Smooth muscle cell (in vitro differentiated cells): ENCODE results near the gene DDO. TPM values are rescaled to one million over a fixed set of nuclear protein-coding genes. Genes with fewer than 3 reads are reported as not detected.

Experiments
- DNase-seq: peaks from one replicate; lab custom pipeline; 2025; ENCODE audit not compliant: unreplicated experiment; lab: John Stamatoyannopoulos, UW
- H2AFZ ChIP-seq: fragments of 200-600 bp; sonication (generic); 2 replicates; pipeline ENCODE4 v1.6.0; 2016; ENCODE audit warnings: antibody characterized with exemption, low read depth, mild to moderate bottlenecking
- H3F3A ChIP-seq: fragments of 200-600 bp; sonication (generic); 2 replicates; pipeline ENCODE4 v1.6.0; 2017; ENCODE audit warnings: antibody characterized with exemption, low read depth
- H3K27ac ChIP-seq: fragments of 200-600 bp; sonication (generic); 2 replicates; pipeline ENCODE4 v1.5.1; 2016; ENCODE audit warnings: low read depth, mild to moderate bottlenecking
- H3K27me3 ChIP-seq: fragments of 200-600 bp; sonication (generic); 2 replicates; pipeline ENCODE4 v1.6.1; 2016; ENCODE audit warnings: low read depth, mild to moderate bottlenecking
- H3K36me3 ChIP-seq: fragments of 200-600 bp; sonication (generic); 2 replicates; pipeline ENCODE4 v1.5.1; 2016; ENCODE audit warnings: low read depth
- H3K4me1 ChIP-seq: fragments of 200-600 bp; sonication (generic); 2 replicates; pipeline ENCODE4 v1.5.1; 2016; ENCODE audit warnings: low read depth
- H3K4me2 ChIP-seq: fragments of 200-600 bp; sonication (generic); 2 replicates; pipeline ENCODE4 v1.6.0; 2016; ENCODE audit warnings: mild to moderate bottlenecking
- H3K4me3 ChIP-seq: fragments of 200-600 bp; sonication (generic); 2 replicates; pipeline ENCODE4 v1.5.1; 2016; ENCODE audit warnings: mild to moderate bottlenecking
- H3K79me2 ChIP-seq: fragments of 200-600 bp; sonication (generic); 2 replicates; pipeline ENCODE4 v1.6.0; 2016; ENCODE audit warnings: low read depth, mild to moderate bottlenecking
- H3K9ac ChIP-seq: fragments of 200-600 bp; sonication (generic); 2 replicates; pipeline ENCODE4 v1.6.0; 2016; ENCODE audit warnings: low read depth
- H3K9me3 ChIP-seq: fragments of 200-600 bp; sonication (generic); replicated peaks from 2 replicates; pipeline ENCODE4 v1.5.1; 2016; ENCODE audit warnings: low read depth
- H4K20me1 ChIP-seq: fragments of 200-600 bp; sonication (generic); 2 replicates; pipeline ENCODE4 v1.6.0; 2016; ENCODE audit warnings: low read depth
- CTCF ChIP-seq: fragments of 200-600 bp; sonication (generic); IDR thresholded peaks from 2 replicates; pipeline ENCODE4 v1.5.1; 2017; ENCODE audit warnings: borderline replicate concordance, mild to moderate bottlenecking, antibody characterized with exemption; ENCODE audit not compliant: insufficient read depth, poor library complexity, severe bottlenecking
- WGBS: methylation state at CpG from one replicate; pipeline ENCODE4 v1.1.7; 2016; ENCODE audit warnings: low lambda C conversion rate; 5-methylcytosine and 5-hydroxymethylcytosine counted together
- polyA plus RNA-seq: library from polyadenylated mRNA; unstranded; fragments of >200 nt; fragmentation: Nextera tagmentation; extraction: Ambion mirVana; gene quantifications from 2 replicates; pipeline ENCODE4 v1.2.1, GENCODE V29; 2016
- total RNA-seq: library from RNA; depleted of rRNA; stranded (reverse); fragments of >200 nt; gene quantifications from 2 replicates; pipeline ENCODE4 v1.2.3, GENCODE V29; 2014

DDO gene
- total and polyA plus RNA-seq, 2 experiments from 2014 or later = not detected

- H3K9ac ChIP-seq = no peak overlapping the region
- H3K36me3 ChIP-seq = no peaks in the 10 kb centered on the region
- no peak for TF ChIP-seq CTCF
- H3K4me3 ChIP-seq = no peak overlapping the region
- no peaks in the 10 kb centered on the region for H4K20me1 ChIP-seq
- no peak overlapping the region for H3K27ac ChIP-seq
- no peaks in the 10 kb centered on the region for H3K79me2 ChIP-seq
- H3K4me2 ChIP-seq = no peak overlapping the region
- no peaks in the 10 kb centered on the region for H3K4me1 ChIP-seq
- no peaks in the 10 kb centered on the region for H3F3A ChIP-seq
- no peak overlapping the region for H2AFZ ChIP-seq
- no peaks in the 10 kb centered on the region for H3K9me3 ChIP-seq
- WGBS = 91% methylated on average over 4 of the region's 4 CpGs
- no peak for DNase-seq
- no peaks in the 10 kb centered on the region for H3K27me3 ChIP-seq
These were observed 15.4 kb upstream of the DDO start for GRCh38 chr6:110430741-110431140.

- Histone ChIP-seq H3K4me1 (no peaks in the 10 kb centered on the region), H3K4me2 (no peak overlapping the region), H3K27me3 (peaks cover 4% of the 10 kb centered on the region), H3K9ac (no peak overlapping the region), H3K79me2 (no peaks in the 10 kb centered on the region), H3F3A (no peaks in the 10 kb centered on the region), H3K27ac (no peak overlapping the region), H3K36me3 (no peaks in the 10 kb centered on the region), H4K20me1 (no peaks in the 10 kb centered on the region), H3K9me3 (no peaks in the 10 kb centered on the region), H3K4me3 (no peak overlapping the region), H2AFZ (no peak overlapping the region)
- 60% methylated on average over 5 of the region's 5 CpGs for WGBS
- no peak for DNase-seq
- TF ChIP-seq CTCF = no peak
These were observed 14.9 kb upstream of the DDO start for GRCh38 chr6:110430236-110430635.

- 98% methylated on average over 2 of the region's 2 CpGs for WGBS
- Histone ChIP-seq H3K9ac (no peak overlapping the region), H3K36me3 (no peaks in the 10 kb centered on the region), H4K20me1 (no peaks in the 10 kb centered on the region), H3K4me1 (no peaks in the 10 kb centered on the region), H3K79me2 (no peaks in the 10 kb centered on the region), H3K4me2 (no peak overlapping the region), H3K9me3 (no peaks in the 10 kb centered on the region), H2AFZ (no peak overlapping the region), H3K4me3 (no peak overlapping the region), H3F3A (no peaks in the 10 kb centered on the region), H3K27ac (no peak overlapping the region), H3K27me3 (peaks cover 12% of the 10 kb centered on the region)
- DNase-seq = no peak
- TF ChIP-seq CTCF = no peak
These were observed 12.8 kb upstream of the DDO start for GRCh38 chr6:110428153-110428552.

- H4K20me1 ChIP-seq = no peaks in the 10 kb centered on the region
- no peak overlapping the region for H3K4me3 ChIP-seq
- 61% methylated on average over 5 of the region's 5 CpGs for WGBS
These were observed 10.4 kb upstream of the DDO start for GRCh38 chr6:110425816-110426215.

More at GRCh38 chr6:110425816-110426215, 10.4 kb upstream of the DDO start:
- no peak for TF ChIP-seq CTCF
- Histone ChIP-seq H3K4me1 (no peaks in the 10 kb centered on the region), H3K9me3 (no peaks in the 10 kb centered on the region), H2AFZ (no peak overlapping the region), H3F3A (no peaks in the 10 kb centered on the region), H3K36me3 (no peaks in the 10 kb centered on the region), H3K79me2 (no peaks in the 10 kb centered on the region), H3K27ac (no peak overlapping the region), H3K9ac (no peak overlapping the region), H3K27me3 (peaks cover 12% of the 10 kb centered on the region), H3K4me2 (no peak overlapping the region)
- no peak for DNase-seq
